DMS114 treated with DMSO at 0.1 percent for 48 hours (cell line): ENCODE measurements around the gene TEX22.

ENCODE experiments used
- DNase-seq: peaks from one replicate; lab custom pipeline; 2025; ENCODE audit not compliant: unreplicated experiment; lab: John Stamatoyannopoulos, UW

Gene TEX22

DNA sequence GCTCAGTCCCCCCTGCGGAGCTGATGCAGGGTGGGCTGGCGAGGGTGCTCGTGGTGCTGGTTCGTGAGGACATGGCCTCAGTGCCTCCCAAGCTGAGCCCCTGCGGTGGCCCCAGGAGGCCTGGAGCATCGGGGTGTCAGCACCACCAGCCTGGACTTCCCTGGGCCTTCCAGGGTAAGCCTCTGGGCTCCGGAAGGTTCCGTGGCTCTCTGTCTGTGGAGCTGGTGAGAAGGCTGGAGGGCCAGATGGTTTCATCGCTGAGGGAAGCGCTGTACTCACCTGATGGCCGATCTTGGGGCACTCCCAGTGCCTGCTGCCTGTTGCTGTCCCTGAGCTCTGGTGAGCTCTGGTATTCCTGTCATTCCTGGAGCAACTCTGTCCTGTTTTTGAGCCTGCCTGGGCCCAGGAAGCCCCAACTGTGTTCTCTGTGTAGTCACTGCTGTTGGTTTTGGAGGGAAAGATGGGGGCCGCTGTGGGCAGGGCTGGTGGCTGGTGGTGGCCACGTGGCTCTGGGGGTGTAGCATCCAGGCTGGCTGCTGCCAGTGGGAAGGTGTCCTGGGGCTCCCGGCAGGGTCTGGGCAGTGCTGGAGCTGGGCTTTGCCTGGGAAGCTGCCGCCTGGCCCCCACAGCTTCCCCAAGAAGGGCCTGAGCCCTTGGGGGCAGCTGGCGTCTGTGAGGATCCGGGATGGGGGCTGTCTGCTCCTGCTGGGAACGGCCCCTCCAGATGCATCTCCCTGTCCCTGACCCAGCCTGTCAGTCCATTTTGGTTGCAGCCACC lies 39.6 kb downstream of the TEX22 start:
- no peak for DNase-seq

DNA sequence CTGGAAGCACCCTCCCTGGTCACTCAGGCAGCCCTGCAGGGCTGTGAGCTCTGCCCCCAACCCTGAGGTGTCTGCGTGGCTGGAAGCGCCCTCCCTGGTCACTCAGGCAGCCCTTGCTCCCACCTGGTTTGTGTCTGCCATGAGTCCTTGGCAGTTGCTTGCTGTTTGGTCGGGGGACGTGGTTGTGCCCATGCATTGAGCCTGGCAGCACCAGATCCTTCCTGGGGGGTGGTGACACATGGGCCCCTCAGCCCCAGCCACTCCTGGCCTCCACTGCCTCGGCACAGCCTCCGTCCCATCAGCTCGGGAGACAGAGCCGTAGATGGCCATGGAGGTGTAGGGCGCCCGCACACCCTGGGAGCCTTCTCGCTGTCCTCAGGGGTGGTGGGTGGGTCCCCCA lies 40.8 kb downstream of the TEX22 start:
- no peak for DNase-seq

DNA sequence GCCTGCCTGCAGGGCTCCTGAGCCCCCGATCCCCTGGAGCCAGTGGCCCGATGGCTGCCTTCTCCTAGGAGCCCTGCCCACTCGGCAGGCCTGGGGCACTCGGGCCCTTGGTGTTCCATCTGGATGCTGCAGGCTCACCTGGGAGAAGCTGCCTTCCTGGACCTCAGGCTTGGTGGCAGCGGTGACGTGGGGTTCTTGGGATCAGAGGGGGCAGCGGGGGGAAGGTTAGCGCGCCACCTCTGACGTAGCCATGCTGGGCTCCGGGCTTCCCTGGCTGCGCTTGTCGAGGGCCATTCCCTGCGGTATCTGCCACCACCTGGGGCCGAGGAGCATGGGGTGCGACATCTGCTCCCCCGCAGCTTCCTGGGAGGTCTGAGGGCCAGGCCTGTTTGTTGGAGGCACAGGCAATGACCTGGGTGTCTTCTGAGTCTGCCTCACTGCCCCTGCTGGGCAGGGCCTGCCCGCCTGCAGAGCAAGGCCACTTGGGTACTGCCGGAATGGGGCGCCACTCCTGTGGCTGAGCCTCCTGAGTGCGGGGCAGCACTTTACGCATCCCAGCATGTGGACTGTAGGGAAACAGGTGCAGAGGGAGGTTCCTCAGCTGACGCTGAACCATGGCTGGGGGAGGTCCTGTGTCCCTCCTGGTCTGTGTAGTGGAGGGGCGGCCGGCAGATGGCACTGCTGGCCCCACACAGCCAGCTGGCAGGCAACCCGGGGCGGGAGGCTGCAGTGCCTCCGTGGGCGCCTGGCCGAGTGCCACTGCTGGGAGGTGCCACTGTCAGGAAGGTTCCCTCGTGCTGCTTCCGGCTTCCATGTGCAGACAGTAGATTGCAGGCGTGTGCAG lies 41.6 kb downstream of the TEX22 start:
- no peak for DNase-seq

DNA sequence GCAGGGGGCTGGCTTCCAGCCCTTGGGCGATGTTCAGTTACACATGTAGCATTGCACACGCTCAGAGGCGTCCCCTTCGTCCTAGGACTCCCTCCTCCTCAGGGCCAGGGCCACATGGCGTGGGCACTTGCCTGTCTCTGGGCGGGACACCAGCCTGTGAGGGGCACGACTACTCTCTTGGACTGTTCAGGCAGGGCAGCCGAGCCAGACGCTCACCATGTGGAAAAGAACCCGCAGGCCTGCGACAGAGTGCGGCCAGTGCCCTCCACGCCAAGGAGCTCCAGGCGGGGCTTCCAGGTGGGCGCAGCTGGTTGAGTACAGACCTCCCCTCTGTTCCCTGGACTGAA lies 42.2 kb downstream of the TEX22 start:
- DNase-seq: no peak

DNA sequence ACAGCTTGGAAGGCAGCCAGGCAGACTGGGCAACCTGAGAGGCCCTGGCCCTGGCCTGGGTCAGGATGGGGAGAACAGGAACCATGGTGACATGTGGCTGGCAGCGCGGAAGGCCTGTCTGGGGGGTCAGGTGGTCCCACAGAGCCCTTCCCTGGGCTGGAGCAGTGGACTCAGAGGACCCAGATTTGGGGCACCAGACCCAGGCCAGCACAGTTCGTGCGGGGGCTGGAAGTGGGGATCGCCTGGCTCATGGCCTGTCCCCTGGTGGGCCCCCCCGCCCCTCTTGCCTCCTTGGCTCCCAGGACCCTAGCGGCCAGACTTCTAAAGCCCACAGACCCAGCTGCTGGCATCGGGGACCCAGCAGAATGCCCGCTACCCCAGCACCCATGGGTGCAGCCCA lies 42.7 kb downstream of the TEX22 start:
- DNase-seq: no peak

DNA sequence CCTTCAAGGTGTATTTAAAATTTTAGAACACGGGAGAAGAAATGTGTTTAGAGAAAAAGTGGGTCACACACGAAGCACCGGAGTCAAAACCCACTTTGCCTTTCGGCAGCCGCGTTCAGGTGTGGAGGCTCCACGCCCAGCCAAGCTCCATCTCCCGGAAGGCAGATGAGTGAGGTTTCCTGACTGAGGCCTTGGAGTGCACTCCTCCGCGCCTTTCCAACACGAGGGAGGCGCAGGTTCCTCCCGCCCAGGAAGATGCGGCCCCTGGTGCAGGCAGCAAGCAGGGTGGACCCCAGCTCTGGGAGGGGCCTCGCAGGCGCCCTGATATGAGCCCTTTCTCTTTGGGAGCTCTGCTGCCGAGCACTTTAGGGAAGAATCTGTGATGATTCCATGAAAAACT lies 43.8 kb downstream of the TEX22 start:
- no peak for DNase-seq

DNA sequence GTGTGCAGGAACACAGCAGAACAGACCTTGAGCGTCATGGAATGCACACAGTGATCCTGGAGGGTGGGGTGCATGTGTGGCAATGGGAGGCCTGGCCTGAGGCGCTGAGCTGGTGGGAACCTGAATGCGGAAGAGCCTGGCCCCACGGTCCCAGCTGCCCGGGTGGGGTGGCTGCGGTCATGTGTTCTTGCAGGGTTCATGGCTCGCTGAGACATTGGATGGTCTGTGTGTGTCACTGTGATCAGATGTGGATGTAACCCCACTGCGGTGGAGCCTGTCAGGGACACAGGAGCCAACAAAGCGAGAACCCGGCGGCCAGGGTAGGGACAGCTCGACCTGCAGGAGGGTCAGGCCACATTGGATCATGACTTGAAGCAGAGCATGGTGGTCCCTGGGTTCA lies 44.5 kb downstream of the TEX22 start:
- no peak for DNase-seq

DNA sequence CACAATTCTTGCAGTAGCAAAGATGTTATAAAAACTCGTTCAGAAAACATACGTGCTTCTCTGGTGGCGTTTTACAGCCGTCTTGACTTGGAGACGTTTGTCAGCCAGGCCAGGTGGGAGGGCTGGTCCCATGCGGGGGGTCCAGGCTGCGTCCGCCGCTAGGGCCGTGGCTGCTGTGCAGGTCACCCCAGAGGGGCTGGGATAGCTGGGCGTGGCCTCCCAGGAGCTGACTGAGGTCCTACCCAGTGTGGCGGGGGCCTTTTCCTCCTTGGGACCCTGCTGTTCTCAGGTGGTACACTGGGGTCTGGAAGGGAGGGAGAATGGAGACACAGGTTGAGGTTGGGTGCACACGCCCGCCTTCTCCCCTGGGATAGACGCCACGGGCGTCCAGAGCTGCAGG lies 46.5 kb downstream of the TEX22 start:
- no peak for DNase-seq

DNA sequence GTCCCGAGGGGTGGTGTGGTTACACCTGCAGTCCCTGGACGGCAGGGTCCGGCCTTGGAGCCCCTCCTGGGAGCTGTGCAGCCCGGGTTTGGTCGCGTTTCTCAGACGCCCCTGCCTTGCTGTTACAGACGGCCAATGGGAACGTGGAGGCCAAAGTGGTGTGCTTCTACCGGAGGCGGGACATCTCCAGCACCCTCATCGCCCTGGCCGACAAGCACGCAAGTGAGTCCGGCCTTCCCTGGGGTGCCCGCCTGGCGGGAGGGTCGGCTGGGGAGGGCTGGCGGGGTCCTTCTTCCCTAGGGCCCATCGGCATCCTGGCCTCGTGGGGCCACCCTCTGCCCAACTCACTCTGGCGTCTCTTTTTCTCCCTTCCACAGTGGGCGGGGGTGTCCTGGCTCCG lies 47.0 kb downstream of the TEX22 start:
- DNase-seq: no peak

DNA sequence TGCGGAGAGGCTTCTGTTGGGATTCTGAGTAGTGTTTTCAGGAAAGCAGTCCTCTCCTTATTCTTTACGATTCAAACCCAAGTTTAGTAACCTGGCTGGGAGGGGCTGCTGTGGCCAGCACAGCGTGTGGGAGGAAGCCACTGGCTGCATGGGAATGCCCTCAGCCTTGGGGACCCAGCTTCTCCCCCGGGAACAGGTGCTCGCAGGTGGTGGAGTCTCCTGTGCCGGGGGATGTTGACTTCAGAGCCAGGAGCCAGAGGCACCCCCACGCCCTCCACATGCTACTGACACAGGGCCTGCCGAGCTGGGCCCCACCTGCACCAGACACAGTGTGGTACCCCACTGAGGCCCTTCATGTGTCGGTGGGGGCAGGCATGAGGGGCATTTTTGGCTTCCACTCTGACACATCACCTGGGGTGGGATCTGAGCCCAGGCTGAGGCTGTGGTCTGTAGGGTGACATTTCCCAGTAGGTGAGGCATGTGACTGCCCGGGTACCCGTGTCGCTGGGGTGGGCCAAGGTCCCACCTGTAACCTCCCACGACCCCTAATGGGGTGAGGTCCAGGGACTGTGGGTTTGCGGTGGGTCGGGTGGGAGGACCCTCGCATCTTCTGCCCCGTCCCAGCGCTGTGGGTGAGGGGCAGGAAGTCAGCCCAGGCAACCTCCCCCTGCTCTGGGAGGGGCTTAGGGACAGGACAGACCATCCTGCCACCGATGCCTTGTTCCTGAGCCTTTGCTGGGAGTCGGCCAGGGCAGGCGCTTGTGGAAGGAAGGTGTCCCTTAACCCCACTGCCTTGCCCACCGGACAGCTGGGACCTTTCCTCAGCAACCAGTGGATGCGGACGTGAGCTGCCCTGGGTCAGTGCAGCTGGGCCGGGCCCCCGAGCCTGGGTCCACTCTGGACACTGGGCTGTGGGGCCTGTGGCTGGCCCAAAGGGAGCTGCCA lies 47.8 kb downstream of the TEX22 start:
- DNase-seq: no peak

DNA sequence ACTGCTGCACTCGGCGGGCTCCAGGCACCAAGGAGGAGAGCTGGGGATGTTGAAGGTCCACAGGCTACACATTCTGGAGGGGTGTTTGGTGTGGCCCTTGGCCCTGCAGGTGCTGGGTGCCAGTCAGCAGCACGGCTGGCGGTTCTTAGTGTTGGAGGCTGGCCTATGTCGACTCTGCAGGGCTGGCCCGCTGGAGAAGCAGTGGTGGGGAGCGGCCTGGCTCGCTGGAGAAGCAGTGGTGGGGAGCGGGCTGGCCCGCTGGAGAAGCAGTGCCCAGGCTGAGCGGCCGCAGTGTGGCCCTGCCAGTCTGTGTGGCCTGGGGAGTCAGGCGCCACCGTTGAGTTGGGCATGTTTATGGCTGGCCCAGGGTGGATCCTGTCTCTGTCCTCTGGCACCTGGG lies 48.6 kb downstream of the TEX22 start:
- DNase-seq: no peak

DNA sequence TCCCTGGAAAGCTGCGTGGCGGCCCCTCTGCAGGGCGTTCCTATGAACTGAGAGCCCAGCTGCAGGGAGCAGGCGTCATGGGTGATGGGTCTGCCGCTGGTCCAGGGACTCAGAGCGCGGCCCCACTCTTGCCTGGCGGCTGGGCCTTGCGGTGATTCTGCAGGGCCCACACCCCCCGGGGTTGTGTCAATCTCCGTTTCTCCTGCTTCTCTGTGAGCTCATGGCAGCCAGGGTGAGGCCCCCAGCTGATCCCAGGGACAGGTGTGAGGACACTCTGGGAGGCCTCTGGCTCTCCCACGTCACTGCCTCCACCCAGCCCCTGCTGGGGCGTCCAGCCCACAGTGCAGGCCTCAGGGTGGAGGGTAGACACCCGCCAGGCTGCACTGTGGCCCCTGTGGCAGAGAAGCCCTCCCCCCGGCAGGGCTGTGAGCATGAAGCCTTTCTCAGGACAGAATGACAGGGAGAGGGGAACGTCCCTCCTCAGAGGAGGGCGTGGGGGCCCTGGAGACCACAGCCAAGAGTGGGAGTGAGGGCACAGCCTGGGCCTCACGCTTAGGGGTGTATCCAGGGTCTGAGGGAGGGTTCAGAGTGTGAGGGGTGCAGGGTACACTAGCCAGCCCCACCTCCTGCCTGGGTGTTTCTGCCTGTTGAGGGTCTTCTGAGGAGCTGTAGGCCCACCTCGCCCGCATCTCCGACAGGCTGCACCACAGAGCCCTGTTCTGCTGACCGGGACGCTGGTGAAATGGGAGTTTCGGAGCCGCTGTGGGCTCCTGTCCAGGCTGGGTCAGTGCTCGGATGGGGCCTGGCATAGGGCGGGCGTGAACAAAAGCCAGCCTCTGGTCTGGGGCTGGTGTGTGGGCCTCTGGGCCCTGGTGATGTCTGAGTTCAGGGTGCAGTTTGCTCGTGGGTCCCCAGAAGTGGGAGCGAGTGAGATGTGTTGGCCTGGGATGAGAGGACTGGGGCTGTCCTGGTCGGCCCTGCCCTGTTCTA lies 49.6 kb downstream of the TEX22 start:
- no peak for DNase-seq

DNA sequence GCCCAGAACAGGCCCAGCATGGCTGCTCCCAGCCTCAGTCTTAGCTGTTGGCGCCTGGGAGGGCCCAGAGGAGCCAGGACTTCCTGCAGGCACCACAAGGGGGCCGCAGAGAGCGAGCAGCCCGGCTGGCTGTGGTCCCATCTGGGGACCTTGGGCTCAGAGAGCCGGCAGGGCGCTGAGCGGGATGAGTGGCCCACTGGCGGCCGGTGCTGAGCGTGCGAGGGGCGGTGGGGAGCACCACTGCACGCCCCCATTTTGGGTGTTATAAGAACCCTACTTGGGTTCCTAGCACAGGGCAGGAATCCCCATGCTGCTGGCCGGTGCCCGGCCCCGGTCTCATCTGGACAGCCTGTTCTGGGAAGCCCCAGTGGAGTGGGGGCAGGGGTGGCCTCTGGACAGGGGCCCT lies 50.4 kb downstream of the TEX22 start:
- DNase-seq: no peak

DNA sequence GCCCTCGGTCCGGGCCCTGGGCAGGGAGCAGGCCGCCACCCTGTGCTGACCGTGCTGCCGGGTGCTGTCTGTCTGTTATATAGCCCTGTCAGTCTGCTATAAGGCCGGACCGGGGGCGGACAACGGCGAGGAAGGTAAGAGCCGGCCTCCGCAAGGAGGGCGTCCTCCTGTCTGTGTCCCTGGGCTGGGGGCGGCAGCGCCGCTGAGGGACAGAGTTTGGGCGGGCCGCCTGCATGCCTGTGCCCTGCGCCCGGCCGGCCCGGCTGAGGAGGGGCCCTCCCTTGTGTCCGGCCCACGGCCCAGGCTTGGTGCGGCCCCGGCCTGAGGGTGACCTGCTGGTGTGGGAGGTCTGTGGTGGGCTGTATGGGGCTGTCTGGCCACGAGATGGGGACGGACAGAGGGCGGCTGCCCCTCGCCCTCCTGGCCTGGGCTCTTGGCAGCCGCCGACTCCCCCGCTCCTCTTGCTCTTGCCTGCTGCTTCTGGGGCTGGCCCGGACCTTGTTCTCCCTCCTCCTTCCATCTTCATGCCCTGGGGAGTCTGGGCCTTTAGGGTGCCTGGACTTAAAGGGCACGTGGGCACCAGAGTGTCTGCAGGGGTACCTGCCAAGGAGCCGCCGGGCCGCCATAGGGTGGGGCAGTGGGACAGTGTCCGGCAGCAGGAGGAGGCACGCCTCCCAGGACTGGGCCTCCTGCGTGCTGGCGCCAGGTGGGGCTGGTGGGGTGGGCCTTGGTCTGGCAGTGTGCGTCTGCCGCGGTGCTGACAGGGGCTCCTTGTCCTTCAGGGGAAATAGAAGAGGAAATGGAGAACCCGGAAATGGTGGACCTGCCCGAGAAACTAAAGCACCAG lies 51.2 kb downstream of the TEX22 start:
- no peak for DNase-seq

DNA sequence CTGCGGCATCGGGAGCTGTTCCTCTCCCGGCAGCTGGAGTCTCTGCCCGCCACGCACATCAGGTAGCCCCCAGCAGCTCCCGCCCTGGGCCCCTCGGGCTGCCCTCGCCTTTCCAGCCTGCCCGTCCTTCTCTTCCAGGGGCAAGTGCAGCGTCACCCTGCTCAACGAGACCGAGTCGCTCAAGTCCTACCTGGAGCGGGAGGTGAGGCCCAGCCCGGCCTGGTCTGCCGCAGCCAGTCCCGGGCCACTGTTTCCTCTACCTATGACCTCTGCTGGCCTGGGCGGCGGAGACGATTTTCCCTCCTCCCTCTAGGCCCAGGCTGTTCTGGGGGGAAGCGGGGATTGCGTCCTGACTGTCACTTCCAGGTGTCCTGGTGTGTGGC lies 51.8 kb downstream of the TEX22 start:
- DNase-seq: no peak

DNA sequence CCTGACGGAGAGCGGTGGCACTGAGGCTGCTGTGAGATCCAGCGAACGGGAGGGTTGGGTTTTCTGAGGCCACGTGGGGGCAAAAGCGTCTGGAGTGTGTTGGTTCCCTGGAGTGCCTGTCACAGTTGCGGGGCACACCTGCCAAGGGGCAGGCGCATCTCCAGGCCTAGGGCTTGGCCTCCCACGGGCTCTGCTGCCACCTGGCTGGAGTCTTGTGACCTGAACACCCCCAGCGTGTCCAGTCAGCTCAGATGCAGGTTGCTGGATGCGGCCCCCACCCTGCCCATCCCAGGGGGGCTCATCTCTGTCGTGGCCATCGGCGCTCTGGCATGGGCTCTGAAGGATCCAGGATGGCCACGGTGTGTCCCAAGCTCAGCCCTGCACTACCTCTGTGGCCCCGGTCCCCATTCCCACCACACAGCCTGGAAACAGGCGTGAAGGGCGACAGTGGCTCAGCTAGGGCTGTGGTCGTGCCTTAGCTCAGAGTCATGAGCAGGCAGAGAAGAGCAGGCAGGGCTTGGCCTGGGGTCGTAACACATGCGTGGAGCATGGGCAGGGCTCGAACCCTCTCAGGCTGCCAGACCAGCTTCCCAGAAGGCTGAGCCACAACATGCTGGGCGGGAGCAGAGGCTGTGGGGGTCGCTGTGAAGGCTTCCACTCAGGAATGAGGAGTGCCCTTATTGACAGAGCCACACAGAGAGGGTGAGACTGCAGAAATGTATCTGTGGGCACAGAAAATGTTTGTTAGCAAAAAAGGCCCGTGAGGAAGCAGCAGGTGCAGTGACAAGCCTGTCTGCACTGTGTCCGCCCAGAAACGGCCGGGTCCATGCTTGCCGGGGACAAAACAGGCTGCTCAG lies 52.8 kb downstream of the TEX22 start:
- DNase-seq: no peak

DNA sequence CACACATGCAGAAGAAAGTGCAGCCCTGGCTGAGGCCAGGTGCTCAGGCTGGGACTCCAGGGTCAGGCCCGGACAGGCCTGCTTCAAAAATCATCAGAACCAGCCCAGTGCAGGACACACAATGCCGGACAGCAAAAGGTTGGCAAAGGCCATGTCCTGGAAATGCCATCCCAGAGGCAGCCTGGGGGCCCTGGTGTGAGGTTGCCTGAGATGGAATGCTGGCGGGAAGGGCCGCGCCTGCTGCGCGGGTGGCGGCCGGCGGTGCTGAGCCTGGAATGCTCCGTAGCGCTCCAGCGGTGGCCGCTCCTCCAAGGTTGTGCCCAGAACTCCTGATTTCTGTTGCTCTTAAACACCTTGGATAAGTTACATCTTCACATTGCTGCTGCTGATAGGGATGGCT lies 54.6 kb downstream of the TEX22 start:
- DNase-seq: no peak

DNA sequence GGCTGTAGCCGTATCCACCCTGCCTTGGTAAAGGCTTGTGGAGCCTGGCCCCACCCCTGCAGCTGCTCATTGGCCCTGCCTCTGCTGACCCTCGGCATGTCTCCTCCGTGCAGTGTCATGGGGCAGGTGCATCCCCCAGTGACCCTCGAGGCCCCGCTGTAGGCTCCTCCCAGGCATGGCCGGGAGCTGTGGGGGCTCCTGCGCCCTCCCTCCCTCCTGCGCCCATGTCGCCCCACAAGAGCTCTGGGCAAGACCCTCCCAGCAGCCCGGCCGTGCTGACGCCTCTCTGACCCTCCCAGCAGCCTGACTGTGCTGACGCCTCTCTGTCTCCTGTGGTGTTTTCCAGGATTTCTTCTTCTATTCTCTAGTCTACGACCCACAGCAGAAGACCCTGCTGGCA lies 55.5 kb downstream of the TEX22 start:
- DNase-seq: no peak
